ENCODE results near the gene ARL5A.

GRCh38 chr2:151837926-151838325, 9.7 kb upstream of the ARL5A start:
- TF ChIP-seq MYC (IDR thresholded peaks at IDR 0.05; ENCODE audit: low read depth, low read length) = no peak
- no peak for TF ChIP-seq CTCF (IDR thresholded peaks at IDR 0.05; ENCODE audit: low read depth, low read length)
- no peak for TF ChIP-seq MAX (IDR thresholded peaks at IDR 0.05; ENCODE audit: low read depth, low read length)
- TF ChIP-seq POLR2A (IDR thresholded peaks at IDR 0.05; ENCODE audit: extremely low read depth, insufficient read length) = no peak

Data from NB4 (cell line).